HG03175 (cell line): Measurements from ENCODE around the gene KIAA0319L.

Experiments
- ATAC-seq: cut with Tn5 transposase; IDR thresholded peaks from one replicate; pipeline ENCODE4 v1.9.1; 2021; ENCODE audit warnings: mild to moderate bottlenecking, moderate library complexity; ENCODE audit not compliant: unreplicated experiment

The KIAA0319L gene

GRCh38 chr1:35451125-35451528, 106.1 kb downstream of the KIAA0319L start:
- ATAC-seq, result no peak

GRCh38 chr1:35449334-35450008, 107.7 kb downstream of the KIAA0319L start:
- ATAC-seq, result no peak

- no peak for ATAC-seq
Measured at GRCh38 chr1:35448344-35448801, 108.8 kb downstream of the KIAA0319L start.

- no peak for ATAC-seq
Measured at GRCh38 chr1:35447278-35447677, 109.9 kb downstream of the KIAA0319L start.

- no peak for ATAC-seq
Measured at GRCh38 chr1:35444519-35444774, 112.8 kb downstream of the KIAA0319L start.

GRCh38 chr1:35443768-35444518, 113.3 kb downstream of the KIAA0319L start:
- no peak for ATAC-seq

GRCh38 chr1:35442734-35443133, 114.5 kb downstream of the KIAA0319L start:
- ATAC-seq, result no peak

- ATAC-seq, result no peak
Measured at GRCh38 chr1:35441926-35442579, 115.2 kb downstream of the KIAA0319L start.

- no peak for ATAC-seq
Measured at GRCh38 chr1:35439626-35440025, 117.6 kb downstream of the KIAA0319L start.

GRCh38 chr1:35437200-35437599, 120.0 kb downstream of the KIAA0319L start:
- no peak for ATAC-seq

- ATAC-seq, result no peak
Measured at GRCh38 chr1:35436078-35436477, 121.1 kb downstream of the KIAA0319L start.

GRCh38 chr1:35434703-35435102, 122.5 kb downstream of the KIAA0319L start:
- no peak for ATAC-seq

- ATAC-seq, result no peak
Measured at GRCh38 chr1:35433714-35434113, 123.5 kb downstream of the KIAA0319L start.

- ATAC-seq, result no peak
Measured at GRCh38 chr1:35432231-35432630, 125.0 kb downstream of the KIAA0319L start.

GRCh38 chr1:35431173-35431599, 126.0 kb downstream of the KIAA0319L start:
- ATAC-seq, result no peak

GRCh38 chr1:35430762-35431161, 126.4 kb downstream of the KIAA0319L start:
- ATAC-seq, result no peak

- no peak for ATAC-seq
Measured at GRCh38 chr1:35428360-35428759, 128.8 kb downstream of the KIAA0319L start.

- no peak for ATAC-seq
Measured at GRCh38 chr1:35426097-35426586, 131.1 kb downstream of the KIAA0319L start.

- no peak for ATAC-seq
Measured at GRCh38 chr1:35408925-35409324, 148.3 kb downstream of the KIAA0319L start.

- no peak for ATAC-seq
Measured at GRCh38 chr1:35407743-35408142, 149.5 kb downstream of the KIAA0319L start.

- no peak for ATAC-seq
Measured at GRCh38 chr1:35406103-35406502, 151.1 kb downstream of the KIAA0319L start.

- ATAC-seq, result no peak
Measured at GRCh38 chr1:35401049-35401448, 156.2 kb downstream of the KIAA0319L start.
